ENCODE measurements around the gene CD244. TPM values are rescaled to one million over a fixed set of nuclear protein-coding genes. Genes with fewer than 3 reads are reported as not detected.
"Not testable (repeated sequence)": the region's sequence is repeated elsewhere in the genome, so short reads cannot be mapped to it uniquely, and the experiment has no call there.

The CD244 gene
- total RNA-seq, 6 donors from 2014 or later: 0.78 to 4.1 (median 2.0) TPM

DNA sequence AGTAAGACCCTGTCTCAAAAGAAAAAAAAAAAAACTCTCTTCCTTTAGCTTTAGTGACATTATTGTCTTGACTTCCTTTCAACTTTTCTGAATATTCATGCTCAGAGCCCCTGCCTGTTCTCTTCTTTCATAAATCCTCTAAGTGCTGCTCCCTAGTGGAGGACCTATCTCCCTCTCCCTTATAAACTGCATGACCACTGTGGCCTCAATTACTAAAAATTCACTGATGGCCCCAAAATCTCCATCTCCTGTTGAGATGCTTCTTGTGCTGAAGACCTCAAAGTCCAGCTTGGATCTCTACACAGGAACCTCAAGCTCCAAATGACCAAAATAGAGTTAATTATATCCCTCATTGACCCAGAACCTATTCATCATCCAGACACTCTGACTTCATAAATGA is 14.5 kb upstream of the CD244 start:
- ATAC-seq (ENCODE audit: low FRiP score in 2 of 2): no peak
- H3K9me3 ChIP-seq: no peaks in the 10 kb centered on the region
- H3K36me3 ChIP-seq: no peaks in the 10 kb centered on the region
- peaks cover 0 to 3% (median 0%) of the 10 kb centered on the region in 4 donors for H3K4me1 ChIP-seq
- no peak for DNase-seq
- peak in 2 of 6 experiments; percentile 8 to 9 for TF ChIP-seq CTCF (IDR thresholded peaks at IDR 0.05)
- TF ChIP-seq POLR2AphosphoS5 (IDR thresholded peaks at IDR 0.05): no peak
- H3K27me3 ChIP-seq: no peaks in the 10 kb centered on the region
- no peak overlapping the region for H3K27ac ChIP-seq
- H3K4me3 ChIP-seq: no peak overlapping the region

DNA sequence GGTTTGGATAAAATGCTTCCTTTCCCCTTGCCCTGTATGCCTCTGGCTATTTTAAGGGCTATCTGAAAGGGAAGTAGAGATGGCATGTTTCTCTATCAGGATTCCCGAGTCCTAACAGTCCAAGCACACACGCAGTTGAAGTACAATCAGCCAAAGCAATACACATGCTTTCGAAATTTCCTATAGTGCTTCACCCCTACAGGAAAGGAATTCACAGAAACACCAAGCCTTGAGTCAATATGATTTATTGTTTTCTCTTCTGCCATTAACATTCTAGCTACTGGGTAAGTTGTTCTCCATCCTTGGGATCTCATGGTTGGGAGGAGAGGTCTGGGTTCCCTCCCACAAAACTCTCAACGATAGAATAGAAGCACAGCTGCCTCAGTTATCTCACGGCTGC is 13.6 kb upstream of the CD244 start:
- TF ChIP-seq POLR2A (IDR thresholded peaks at IDR 0.05) (no peak), CTCF (IDR thresholded peaks at IDR 0.05) (no peak), EP300 (IDR thresholded peaks at IDR 0.05) (no peak), POLR2AphosphoS5 (IDR thresholded peaks at IDR 0.05) (no peak)
- Histone ChIP-seq H3K27ac (no peak overlapping the region), H3K4me3 (no peak overlapping the region), H3K36me3 (no peaks in the 10 kb centered on the region), H3K27me3 (no peaks in the 10 kb centered on the region), H3K4me1 (peaks cover 0 to 3% (median 0%) of the 10 kb centered on the region in 4 donors), H3K9me3 (no peaks in the 10 kb centered on the region)
- WGBS, 2 donors: 55 to 66% methylated on average over 5 of the region's 5 CpGs
- ATAC-seq (ENCODE audit: low FRiP score in 2 of 2) (peak in 1 of 2 donors; percentile 51), DNase-seq (no peak)

DNA sequence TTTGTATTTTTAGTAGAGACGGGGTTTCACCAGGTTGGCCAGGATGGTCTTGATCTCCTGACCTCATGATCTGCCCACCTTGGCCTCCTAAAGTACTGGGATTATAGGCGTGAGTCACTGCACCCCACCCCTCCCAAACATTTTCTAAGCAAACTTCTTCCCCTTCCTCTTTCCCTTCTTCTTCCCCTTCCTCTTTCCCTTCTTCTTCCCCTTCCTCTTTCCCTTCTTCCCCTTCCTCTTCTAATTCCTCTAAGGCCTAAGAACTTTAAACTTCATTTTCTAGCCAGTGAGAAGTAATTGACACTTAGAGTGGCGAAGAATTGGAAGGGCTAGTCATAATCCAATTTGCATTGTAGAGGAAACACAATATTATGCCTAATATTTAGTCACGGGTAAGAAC is 12.9 kb upstream of the CD244 start:
- DNase-seq; H3K27ac ChIP-seq; H3K4me3 ChIP-seq; H3K36me3 ChIP-seq; H3K9me3 ChIP-seq; H3K27me3 ChIP-seq; H3K4me1 ChIP-seq; ATAC-seq (ENCODE audit: low FRiP score in 2 of 2): not testable (repeated sequence)
- WGBS, 2 donors: 64 to 73% methylated on average over 4 of the region's 4 CpGs

GRCh38 chr1:160874935-160875334 is 12.2 kb upstream of the CD244 start:
- Histone ChIP-seq H3K36me3 (no peaks in the 10 kb centered on the region), H3K27me3 (no peaks in the 10 kb centered on the region), H3K9me3 (no peaks in the 10 kb centered on the region), H3K4me3 (no peak overlapping the region), H3K4me1 (peaks cover 0 to 3% (median 0%) of the 10 kb centered on the region in 4 donors), H3K27ac (no peak overlapping the region)
- 67 to 72% methylated on average over 3 of the region's 3 CpGs for WGBS, 2 donors
- no peak for TF ChIP-seq POLR2AphosphoS5 (IDR thresholded peaks at IDR 0.05)
- ATAC-seq (ENCODE audit: low FRiP score in 2 of 2) (no peak), DNase-seq (no peak)

DNA sequence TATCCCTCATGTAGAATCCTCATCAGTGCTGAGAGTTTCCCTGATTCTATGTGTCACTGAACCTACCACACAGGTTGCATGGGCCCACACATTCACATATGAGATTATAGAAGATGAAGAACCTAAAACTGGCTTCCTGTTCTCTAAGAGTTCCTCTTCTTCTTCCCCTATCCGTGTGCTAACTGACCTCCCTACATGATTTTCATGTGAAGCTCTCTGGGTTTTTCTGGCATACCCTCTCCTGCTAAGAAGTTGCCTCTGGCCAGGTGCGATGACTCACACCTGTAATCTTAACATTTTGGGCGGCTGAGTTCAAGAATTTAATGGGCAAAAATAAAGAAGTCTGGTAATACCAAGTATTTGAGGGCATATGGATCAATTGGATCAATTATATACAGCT is 5.5 kb upstream of the CD244 start:
- TF ChIP-seq CTCF (IDR thresholded peaks at IDR 0.05): no peak
- no peak for TF ChIP-seq EP300 (IDR thresholded peaks at IDR 0.05)
- no peak for TF ChIP-seq POLR2AphosphoS5 (IDR thresholded peaks at IDR 0.05)
- TF ChIP-seq POLR2A (IDR thresholded peaks at IDR 0.05): no peak
- 60 to 62% methylated on average over 3 of the region's 3 CpGs for WGBS, 2 donors
- DNase-seq (no peak), ATAC-seq (ENCODE audit: low FRiP score in 2 of 2) (no peak)
- H3K4me1 ChIP-seq: peaks cover 0 to 1% (median under 1%) of the 10 kb centered on the region in 4 donors
- no peak overlapping the region for H3K4me3 ChIP-seq
- no peak overlapping the region for H3K27ac ChIP-seq
- H3K9me3 ChIP-seq: no peaks in the 10 kb centered on the region
- H3K36me3 ChIP-seq: no peaks in the 10 kb centered on the region
- H3K27me3 ChIP-seq: no peaks in the 10 kb centered on the region

DNA sequence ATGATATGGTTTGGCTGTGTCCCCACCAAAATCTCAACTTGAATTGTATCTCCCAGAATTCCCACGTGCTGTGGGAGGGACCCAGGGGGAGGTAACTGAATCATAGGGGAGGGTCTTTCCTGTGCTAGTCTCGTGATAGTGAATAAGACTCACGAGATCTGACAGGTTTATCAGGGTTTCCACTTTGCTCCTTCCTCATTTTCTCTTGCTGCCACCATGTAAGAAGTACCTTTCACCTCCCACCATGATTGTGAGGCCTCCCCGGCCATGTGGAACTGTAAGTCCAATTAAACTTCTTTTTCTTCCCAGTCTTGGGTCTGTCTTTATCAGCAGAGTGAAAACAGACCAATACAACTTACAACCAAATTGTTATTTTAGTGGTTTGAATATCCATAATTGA is 5.0 kb upstream of the CD244 start:
- H3K4me1 ChIP-seq; H3K4me3 ChIP-seq; DNase-seq; H3K27me3 ChIP-seq; ATAC-seq (ENCODE audit: low FRiP score in 2 of 2); H3K9me3 ChIP-seq; H3K36me3 ChIP-seq; H3K27ac ChIP-seq: not testable (repeated sequence)
- 44 to 53% methylated on average over 4 of the region's 4 CpGs for WGBS, 2 donors

All from upper lobe of left lung (tissue), 6 donors.